Body of pancreas (tissue), 4 donors: ENCODE data around the gene CHST4. TPM values are rescaled to one million over a fixed set of nuclear protein-coding genes. Genes with fewer than 3 reads are reported as not detected.
A peak's percentile ranks its signal among the peaks of the same experiment; 100 is the strongest.
"Not testable (repeated sequence)": the region's sequence is repeated elsewhere in the genome, so short reads cannot be mapped to it uniquely, and the experiment has no call there.

Source experiments
- ATAC-seq: fragments of 150-250 bp; one replicate; pipeline ENCODE4 v1.9.1; 2016
- DNase-seq, 4 donors: peaks; one replicate each; pipeline ENCODE4 v3.0.0-alpha.2; 2019
- H3K27ac ChIP-seq, 4 donors: fragments of 200-600 bp; sonication (generic); 1 replicate in 3 of 4; 2 replicates in 1 of 4; pipeline versions ENCODE4 v1.5.1 to v1.6.1; 2016 to 2019; ENCODE audit warnings: mild to moderate bottlenecking in 1 of 4, mixed read lengths in 1 of 4, moderate library complexity in 1 of 4
- H3K27me3 ChIP-seq, 2 donors: fragments of 200-600 bp; sonication (generic); one replicate each; pipeline ENCODE4 v1.6.0; 2016; ENCODE audit warnings: mild to moderate bottlenecking in 1 of 2
- H3K36me3 ChIP-seq, 2 donors: fragments of 200-600 bp; sonication (generic); replicated peaks in 1 of 2; 2 replicates each; pipeline ENCODE4 v1.5.1; 2016; ENCODE audit warnings: low read depth in 2 of 2; ENCODE audit not compliant: insufficient read depth in 1 of 2
- H3K4me1 ChIP-seq: fragments of 200-600 bp; sonication (generic); one replicate; pipeline ENCODE4 v1.6.0; 2016
- H3K4me3 ChIP-seq, 2 donors: fragments of 200-600 bp; sonication (generic); 1 replicate in 1 of 2; 2 replicates in 1 of 2; pipeline ENCODE4 v1.5.1; 2016 to 2019
- H3K9me3 ChIP-seq, 3 donors: fragments of 200-600 bp; sonication (generic); 1 replicate in 2 of 3; 2 replicates in 1 of 3; pipeline ENCODE4 v1.5.1; 2016
- CTCF ChIP-seq, 7 experiments: fragments of 450-650 bp in 4 of 7; fragments of 200-600 bp in 3 of 7; sonication (generic) in 3 of 7; IDR thresholded peaks; one replicate each; pipeline ENCODE4 v1.5.1; 2016 to 2019; ENCODE audit warnings: antibody characterized with exemption in 7 of 7
- POLR2A ChIP-seq, 3 donors: fragments of 450-650 bp; IDR thresholded peaks; one replicate each; pipeline ENCODE4 v1.6.1; 2016; ENCODE audit warnings: antibody characterized with exemption in 3 of 3, mild to moderate bottlenecking in 2 of 3
- WGBS, 2 donors: methylation state at CpG; one replicate each; pipeline ENCODE4 v1.1.5; 2017; 5-methylcytosine and 5-hydroxymethylcytosine counted together
- intact Hi-C: fragments of 100-400 bp; cut with DNase I; formaldehyde crosslinking; loops from one replicate; pipeline ENCODE4 v1.15.1; 2023
- total RNA-seq, 2 donors: library from RNA; depleted of rRNA; stranded (reverse); fragments of >200 nt; gene quantifications; one replicate each; pipeline ENCODE4 v1.1.0, GENCODE V29; 2016

The CHST4 gene
- total RNA-seq, 2 donors from 2014 or later, result 21.8 to 23.4 TPM

- peaks cover 7% of the 10 kb centered on the region for H3K4me1 ChIP-seq
- H3K36me3 ChIP-seq, result no peaks in the 10 kb centered on the region
- H3K9me3 ChIP-seq, result no peaks in the 10 kb centered on the region
- H3K4me3 ChIP-seq, result no peak overlapping the region
- intact Hi-C loops, result no loop called here
- H3K27ac ChIP-seq, result no peak overlapping the region
- TF ChIP-seq POLR2A (IDR thresholded peaks at IDR 0.05), result no peak
- no peak for TF ChIP-seq CTCF (IDR thresholded peaks at IDR 0.05)
- ATAC-seq (no peak), DNase-seq (no peak)
- no peaks in the 10 kb centered on the region for H3K27me3 ChIP-seq
These were observed 33.6 kb downstream of the CHST4 start for GRCh38 chr16:71559855-71560254.

- H3K27ac ChIP-seq, intact Hi-C loops, H3K27me3 ChIP-seq, H3K36me3 ChIP-seq, ATAC-seq, H3K4me3 ChIP-seq, H3K9me3 ChIP-seq, DNase-seq: not testable (repeated sequence)
- H3K4me1 ChIP-seq, result peaks cover 20% of the 10 kb centered on the region
- 77% methylated on average over 8 of the region's 8 CpGs for WGBS, 2 donors
These were observed 35.7 kb downstream of the CHST4 start for GRCh38 chr16:71561886-71562285.

- H3K9me3 ChIP-seq, result no peaks in the 10 kb centered on the region
- no peak overlapping the region for H3K27ac ChIP-seq
- H3K36me3 ChIP-seq, result no peaks in the 10 kb centered on the region
- H3K4me3 ChIP-seq, result no peak overlapping the region
- intact Hi-C loops, result no loop called here
- TF ChIP-seq POLR2A (IDR thresholded peaks at IDR 0.05), result no peak
- no peak for TF ChIP-seq CTCF (IDR thresholded peaks at IDR 0.05)
- no peak for DNase-seq
- WGBS, 2 donors, result 96% methylated on average over 1 of the region's 1 CpG
- peaks cover 20% of the 10 kb centered on the region for H3K4me1 ChIP-seq
- no peak for ATAC-seq
- no peaks in the 10 kb centered on the region for H3K27me3 ChIP-seq
These were observed 36.3 kb downstream of the CHST4 start for GRCh38 chr16:71562552-71562951.

GRCh38 chr16:71564335-71564967 lies 38.2 kb downstream of the CHST4 start:
- DNase-seq, result no peak
- TF ChIP-seq POLR2A (IDR thresholded peaks at IDR 0.05) (peak in 1 of 3 donors; percentile 81), CTCF (IDR thresholded peaks at IDR 0.05) (no peak)
- Histone ChIP-seq H3K4me3 (peak overlapping the region; percentile 24 to 48), H3K27ac (peak overlapping the region; percentile 67 to 85 (median 77)), H3K27me3 (no peaks in the 10 kb centered on the region), H3K4me1 (peaks cover 20% of the 10 kb centered on the region), H3K9me3 (no peaks in the 10 kb centered on the region), H3K36me3 (no peaks in the 10 kb centered on the region)
- intact Hi-C loops, result no loop called here
- 4 to 6% methylated on average over 18 to 19 of the region's 19 CpGs for WGBS, 2 donors
- ATAC-seq, result peak; percentile 5

- DNase-seq (no peak), ATAC-seq (no peak)
- Histone ChIP-seq H3K27me3 (no peaks in the 10 kb centered on the region), H3K9me3 (no peaks in the 10 kb centered on the region), H3K4me1 (peaks cover 20% of the 10 kb centered on the region), H3K27ac (peak overlapping the region in 3 of 4 donors; percentile 73 to 85 (median 81)), H3K4me3 (no peak overlapping the region), H3K36me3 (no peaks in the 10 kb centered on the region)
- intact Hi-C loops, result no loop called here
- no peak for TF ChIP-seq CTCF (IDR thresholded peaks at IDR 0.05)
- TF ChIP-seq POLR2A (IDR thresholded peaks at IDR 0.05), result no peak
- 23 to 25% methylated on average over 8 to 9 of the region's 9 CpGs for WGBS, 2 donors
These were observed 39.8 kb downstream of the CHST4 start for GRCh38 chr16:71565812-71566700.
